Measurements from ENCODE around the gene SETBP1. TPM values are rescaled to one million over a fixed set of nuclear protein-coding genes. Genes with fewer than 3 reads are reported as not detected.

The SETBP1 gene
- total and polyA plus RNA-seq, 2 of the 4 experiments (the other 2 are of a cell fraction) = 0.19 to 0.36 TPM

DNA sequence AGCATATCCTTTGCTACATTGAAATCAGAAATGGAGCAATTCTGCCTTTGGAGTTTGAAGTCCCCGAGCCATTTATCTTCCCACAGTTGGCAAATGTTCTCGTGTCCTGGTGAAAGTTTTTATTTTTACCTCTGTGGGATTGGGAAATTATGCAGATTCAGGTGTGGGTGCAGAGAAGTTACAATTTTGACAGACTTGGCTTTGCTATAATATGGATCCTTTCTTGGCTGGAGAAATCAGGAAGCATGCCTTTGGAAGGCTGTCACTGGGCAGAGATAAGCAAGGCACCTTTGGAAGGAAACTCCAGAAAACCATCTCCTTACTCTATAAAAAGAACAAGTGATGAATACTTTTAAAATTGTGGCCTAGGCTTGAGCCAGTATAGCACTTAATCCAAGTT is 278.3 kb downstream of the SETBP1 start:
- in situ Hi-C loops (cut with MboI; ENCODE audit: low sequenced_read_pairs) = no loop called here
- ATAC-seq (ENCODE audit: low read depth) (no peak), DNase-seq (no peak)
- Histone ChIP-seq H4K20me1 (ENCODE audit: insufficient read depth, low read length) (no peaks in the 10 kb centered on the region), H2BK15ac (ENCODE audit: low read depth, low read length) (no peak overlapping the region), H2BK20ac (ENCODE audit: low read depth, low read length) (no peak overlapping the region), H2BK5ac (ENCODE audit: low read depth, low read length, poor library complexity, severe bottlenecking) (no peak overlapping the region), H3K23ac (ENCODE audit: low read depth, low read length) (no peak overlapping the region), H3K9ac (ENCODE audit: low read depth, low read length) (no peak overlapping the region), H3K36me3 (ENCODE audit: control insufficient read depth, insufficient read depth, low read length) (no peaks in the 10 kb centered on the region), H4K8ac (ENCODE audit: low read depth in 2 of 2, low read length in 2 of 2) (no peak overlapping the region), H3K79me1 (ENCODE audit: low read depth in 1 of 2, low read length in 2 of 2) (no peaks in the 10 kb centered on the region), H3K9me1 (ENCODE audit: insufficient read depth, low read length) (no peaks in the 10 kb centered on the region), H3K4me1 (ENCODE audit: control insufficient read depth, insufficient read depth, low read length) (no peaks in the 10 kb centered on the region), H4K91ac (ENCODE audit: insufficient read depth, low read depth, low read length) (no peak overlapping the region), H2AK9ac (replicated peaks; ENCODE audit: low read depth, low read length, poor library complexity) (no peak overlapping the region), H2BK120ac (ENCODE audit: low read depth, low read length) (no peak overlapping the region), H3K14ac (replicated peaks; ENCODE audit: low read depth, low read length) (no peak overlapping the region), H2AFZ (replicated peaks; ENCODE audit: low read length, poor library complexity) (no peak overlapping the region), H3K9me3 (ENCODE audit: control insufficient read depth, insufficient read depth, low read length) (no peaks in the 10 kb centered on the region), H2AK5ac (ENCODE audit: low read depth, low read length) (no peak overlapping the region), H3K27me3 (ENCODE audit: control insufficient read depth, insufficient read depth, low read length) (no peaks in the 10 kb centered on the region), H3K18ac (ENCODE audit: low read depth, low read length) (no peak overlapping the region), H3K27ac (ENCODE audit: insufficient read depth, low read length) (no peak overlapping the region), H3K4me3 (ENCODE audit: insufficient read depth, low read depth, low read length) (no peak overlapping the region), H3K56ac (ENCODE audit: extremely low read depth, insufficient read depth, low read length) (no peak overlapping the region), H3K4ac (ENCODE audit: low read depth, low read length) (no peak overlapping the region), H4K5ac (ENCODE audit: low read depth, low read length) (no peak overlapping the region), H3K4me2 (ENCODE audit: low read depth, low read length) (no peak overlapping the region)
- POLR2A ChIA-PET (ENCODE audit: unreplicated experiment) = no interaction called here
- TF ChIP-seq MAZ (IDR thresholded peaks at IDR 0.05; ENCODE audit: borderline replicate concordance, low read depth, low read length) (no peak), BHLHE40 (IDR thresholded peaks at IDR 0.05; ENCODE audit: low read depth, low read length) (no peak), CHD1 (IDR thresholded peaks at IDR 0.05; ENCODE audit: low read depth, low read length) (no peak), CEBPB (IDR thresholded peaks at IDR 0.05; ENCODE audit: low read depth, low read length) (no peak), MXI1 (IDR thresholded peaks at IDR 0.05; ENCODE audit: borderline replicate concordance, low read depth, low read length) (no peak), RFX5 (IDR thresholded peaks at IDR 0.05; ENCODE audit: low read depth, low read length) (no peak), MAFK (IDR thresholded peaks at IDR 0.05; ENCODE audit: low read depth, low read length) (no peak), RCOR1 (IDR thresholded peaks at IDR 0.05; ENCODE audit: insufficient replicate concordance, low read length) (no peak), SMC3 (IDR thresholded peaks at IDR 0.05; ENCODE audit: low read depth, low read length) (no peak), POLR2A (IDR thresholded peaks at IDR 0.05; ENCODE audit: low read depth, low read length) (no peak), RAD21 (IDR thresholded peaks at IDR 0.05; ENCODE audit: low read length) (no peak), FOS (IDR thresholded peaks at IDR 0.05; ENCODE audit: low read depth, low read length) (no peak), NFE2L2 (IDR thresholded peaks at IDR 0.05; ENCODE audit: low read depth, low read length) (no peak)
- TF ChIP-seq, protein P1, sequence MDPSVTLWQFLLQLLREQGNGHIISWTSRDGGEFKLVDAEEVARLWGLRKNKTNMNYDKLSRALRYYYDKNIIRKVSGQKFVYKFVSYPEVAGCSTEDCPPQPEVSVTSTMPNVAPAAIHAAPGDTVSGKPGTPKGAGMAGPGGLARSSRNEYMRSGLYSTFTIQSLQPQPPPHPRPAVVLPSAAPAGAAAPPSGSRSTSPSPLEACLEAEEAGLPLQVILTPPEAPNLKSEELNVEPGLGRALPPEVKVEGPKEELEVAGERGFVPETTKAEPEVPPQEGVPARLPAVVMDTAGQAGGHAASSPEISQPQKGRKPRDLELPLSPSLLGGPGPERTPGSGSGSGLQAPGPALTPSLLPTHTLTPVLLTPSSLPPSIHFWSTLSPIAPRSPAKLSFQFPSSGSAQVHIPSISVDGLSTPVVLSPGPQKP (IDR thresholded peaks at IDR 0.05; ENCODE audit: borderline replicate concordance, low read depth, low read length) = no peak
- TF ChIP-seq, protein P2, sequence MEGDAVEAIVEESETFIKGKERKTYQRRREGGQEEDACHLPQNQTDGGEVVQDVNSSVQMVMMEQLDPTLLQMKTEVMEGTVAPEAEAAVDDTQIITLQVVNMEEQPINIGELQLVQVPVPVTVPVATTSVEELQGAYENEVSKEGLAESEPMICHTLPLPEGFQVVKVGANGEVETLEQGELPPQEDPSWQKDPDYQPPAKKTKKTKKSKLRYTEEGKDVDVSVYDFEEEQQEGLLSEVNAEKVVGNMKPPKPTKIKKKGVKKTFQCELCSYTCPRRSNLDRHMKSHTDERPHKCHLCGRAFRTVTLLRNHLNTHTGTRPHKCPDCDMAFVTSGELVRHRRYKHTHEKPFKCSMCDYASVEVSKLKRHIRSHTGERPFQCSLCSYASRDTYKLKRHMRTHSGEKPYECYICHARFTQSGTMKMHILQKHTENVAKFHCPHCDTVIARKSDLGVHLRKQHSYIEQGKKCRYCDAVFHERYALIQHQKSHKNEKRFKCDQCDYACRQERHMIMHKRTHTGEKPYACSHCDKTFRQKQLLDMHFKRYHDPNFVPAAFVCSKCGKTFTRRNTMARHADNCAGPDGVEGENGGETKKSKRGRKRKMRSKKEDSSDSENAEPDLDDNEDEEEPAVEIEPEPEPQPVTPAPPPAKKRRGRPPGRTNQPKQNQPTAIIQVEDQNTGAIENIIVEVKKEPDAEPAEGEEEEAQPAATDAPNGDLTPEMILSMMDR (conservative IDR thresholded peaks at IDR 0.05; ENCODE audit: low read depth, low read length) = no peak
- TF ChIP-seq, protein P3, sequence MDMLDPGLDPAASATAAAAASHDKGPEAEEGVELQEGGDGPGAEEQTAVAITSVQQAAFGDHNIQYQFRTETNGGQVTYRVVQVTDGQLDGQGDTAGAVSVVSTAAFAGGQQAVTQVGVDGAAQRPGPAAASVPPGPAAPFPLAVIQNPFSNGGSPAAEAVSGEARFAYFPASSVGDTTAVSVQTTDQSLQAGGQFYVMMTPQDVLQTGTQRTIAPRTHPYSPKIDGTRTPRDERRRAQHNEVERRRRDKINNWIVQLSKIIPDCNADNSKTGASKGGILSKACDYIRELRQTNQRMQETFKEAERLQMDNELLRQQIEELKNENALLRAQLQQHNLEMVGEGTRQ (IDR thresholded peaks at IDR 0.05; ENCODE audit: low read depth, low read length) = no peak
- BruUV-seq (replicated peaks) = no TSS peak
- CTCF ChIA-PET = interaction anchor here (0.6 kb wide), 1 partner anchor 380 kb away, joined by 3 read pairs; no protein-coding TSS in a partner anchor
- dilution Hi-C loops (cut with HindIII; ENCODE audit: low sequenced_read_pairs, unreplicated experiment) = no loop called here
- intact Hi-C loops (cut with micrococcal nuclease) = no loop called here
- WGBS, 2 experiments (ENCODE audit: extremely low coverage in 2 of 2, insufficient read length in 1 of 2) = no CpG with 5 or more reads among the region's 2 CpGs

Measured in IMR-90 (cell line).